Measurements from ENCODE around the gene ITPR1.

DNA sequence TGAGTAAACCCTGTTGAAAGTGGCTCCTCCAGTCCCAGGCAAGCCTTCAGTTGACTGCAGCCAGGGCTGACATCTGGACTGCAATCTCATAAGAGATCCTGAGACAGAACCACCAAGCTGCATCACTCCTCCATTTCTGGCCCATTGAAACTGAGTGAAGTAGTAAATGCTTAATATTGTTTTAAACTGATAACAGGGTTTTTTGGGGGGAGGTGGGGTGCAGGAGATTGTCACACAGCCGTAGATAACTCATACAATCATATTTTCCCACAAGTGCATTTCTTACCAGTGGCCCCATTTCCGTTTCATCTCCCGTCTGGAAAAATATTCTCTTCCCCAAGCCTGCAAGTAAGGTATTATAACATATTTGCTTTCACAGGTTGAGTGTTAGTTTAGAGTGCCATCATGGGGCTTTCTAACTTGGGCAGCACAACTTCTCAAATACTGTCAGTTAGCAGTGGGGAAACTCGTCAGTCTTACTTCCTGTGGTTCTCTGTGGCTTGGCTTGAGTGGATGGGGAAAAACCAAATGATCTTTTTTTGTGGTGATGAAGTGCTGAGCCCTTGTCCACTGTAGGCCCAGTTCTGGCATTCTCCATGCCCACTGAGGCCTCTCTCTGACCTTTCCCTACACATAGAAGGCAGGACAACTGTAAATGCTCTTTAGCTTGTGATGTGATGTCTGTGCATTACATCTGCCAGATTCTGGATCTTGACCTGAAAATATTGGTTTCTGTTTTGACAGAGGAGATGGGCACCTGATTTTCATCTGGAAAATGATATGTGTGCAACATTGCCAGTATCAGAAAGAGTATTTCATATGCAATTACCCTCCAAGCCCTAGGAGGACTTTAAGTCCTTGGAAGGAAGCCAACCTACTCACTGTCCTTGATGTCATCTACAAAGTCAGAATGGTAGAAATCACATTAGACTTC, 396.0 kb downstream of the ITPR1 start:
- TF ChIP-seq, protein P1, sequence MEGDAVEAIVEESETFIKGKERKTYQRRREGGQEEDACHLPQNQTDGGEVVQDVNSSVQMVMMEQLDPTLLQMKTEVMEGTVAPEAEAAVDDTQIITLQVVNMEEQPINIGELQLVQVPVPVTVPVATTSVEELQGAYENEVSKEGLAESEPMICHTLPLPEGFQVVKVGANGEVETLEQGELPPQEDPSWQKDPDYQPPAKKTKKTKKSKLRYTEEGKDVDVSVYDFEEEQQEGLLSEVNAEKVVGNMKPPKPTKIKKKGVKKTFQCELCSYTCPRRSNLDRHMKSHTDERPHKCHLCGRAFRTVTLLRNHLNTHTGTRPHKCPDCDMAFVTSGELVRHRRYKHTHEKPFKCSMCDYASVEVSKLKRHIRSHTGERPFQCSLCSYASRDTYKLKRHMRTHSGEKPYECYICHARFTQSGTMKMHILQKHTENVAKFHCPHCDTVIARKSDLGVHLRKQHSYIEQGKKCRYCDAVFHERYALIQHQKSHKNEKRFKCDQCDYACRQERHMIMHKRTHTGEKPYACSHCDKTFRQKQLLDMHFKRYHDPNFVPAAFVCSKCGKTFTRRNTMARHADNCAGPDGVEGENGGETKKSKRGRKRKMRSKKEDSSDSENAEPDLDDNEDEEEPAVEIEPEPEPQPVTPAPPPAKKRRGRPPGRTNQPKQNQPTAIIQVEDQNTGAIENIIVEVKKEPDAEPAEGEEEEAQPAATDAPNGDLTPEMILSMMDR (conservative IDR thresholded peaks at IDR 0.05 in 1 of 2, IDR thresholded peaks at IDR 0.05 in 1 of 2; ENCODE audit: extremely low read depth in 1 of 2, insufficient read depth in 1 of 2, low read depth in 1 of 2, low read length in 2 of 2), result no peak
- no peak for TF ChIP-seq EZH2 (IDR thresholded peaks at IDR 0.05; ENCODE audit: borderline replicate concordance, low read length)
